GM12892 (cell line): ENCODE measurements around the gene MAT2A.

Source experiments
- POLR2A ChIP-seq: IDR thresholded peaks from 2 replicates; pipeline ENCODE4 v1.6.1; 2011; ENCODE audit warnings: low read depth, low read length, control low read depth
- POLR2AphosphoS5 ChIP-seq: IDR thresholded peaks from 2 replicates; pipeline ENCODE4 v1.6.1; 2011; ENCODE audit warnings: low read depth, low read length, control low read depth
- TAF1 ChIP-seq: IDR thresholded peaks from 2 replicates; pipeline ENCODE4 v1.6.1; 2011; ENCODE audit warnings: low read depth, mild to moderate bottlenecking, control low read depth, low read length, borderline replicate concordance

DNA sequence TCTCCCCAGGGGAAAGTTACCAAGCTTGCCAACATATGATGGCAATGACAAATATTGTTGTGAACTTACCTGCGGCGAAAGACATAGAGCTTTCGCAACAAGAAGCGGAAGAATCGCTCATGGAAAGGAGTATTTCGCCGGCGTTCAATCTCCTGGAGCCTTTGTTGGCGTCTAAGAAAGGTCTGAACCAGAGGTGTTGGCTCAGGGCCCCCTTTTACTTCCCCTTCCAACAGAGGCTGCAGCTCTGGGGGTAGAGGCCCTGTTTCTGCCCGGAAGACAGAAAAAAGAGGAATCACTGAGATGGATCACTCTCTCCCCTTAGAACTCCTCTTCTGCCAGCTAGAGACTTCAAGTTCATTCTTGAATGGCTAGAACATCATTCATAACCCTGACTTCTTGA, 11.5 kb downstream of the MAT2A start:
- TF ChIP-seq POLR2AphosphoS5, result no peak
- TF ChIP-seq TAF1, result no peak
- no peak for TF ChIP-seq POLR2A
